ENCODE results near the gene AKAIN1. TPM values are rescaled to one million over a fixed set of nuclear protein-coding genes. Genes with fewer than 3 reads are reported as not detected.
A peak's percentile ranks its signal among the peaks of the same experiment; 100 is the strongest.

The AKAIN1 gene
- not detected in 2 replicates for total RNA-seq
- polyA plus RNA-seq, result not detected in 2 replicates

- peak within 1 kb of the TSS; percentile 14 for H3K4me3 ChIP-seq
- H3K4me1 ChIP-seq (ENCODE audit: low read depth), result no peaks in the 10 kb centered on the region
- DNase-seq (ENCODE audit: low read depth in 1 of 2, low spot score in 1 of 2), result peak; percentile 66 to 91
- TF ChIP-seq CTCF (IDR thresholded peaks at IDR 0.05; ENCODE audit: low read depth, low read length), result no peak
- no peaks in the 10 kb centered on the region for H3K9me3 ChIP-seq (ENCODE audit: low read depth)
- H3K27me3 ChIP-seq, result peaks cover 95% of the 10 kb centered on the region
- H3K27ac ChIP-seq, result no peak within 1 kb of the TSS
- no peaks in the 10 kb centered on the region for H3K36me3 ChIP-seq
Measured at GRCh38 chr18:5197032-5197434, at the start of gene AKAIN1. Gene AKAIN1 (minus strand): TSS chr18:5197257. CDS start chr18:5197053, 204 bp downstream.

- no peaks in the 10 kb centered on the region for H3K36me3 ChIP-seq
- H3K27ac ChIP-seq, result no peak overlapping the region
- H3K4me1 ChIP-seq (ENCODE audit: low read depth), result peaks cover 4% of the 10 kb centered on the region
- H3K9me3 ChIP-seq (ENCODE audit: low read depth), result no peaks in the 10 kb centered on the region
- DNase-seq (ENCODE audit: low read depth in 1 of 2, low spot score in 1 of 2), result no peak
- H3K4me3 ChIP-seq, result no peak overlapping the region
- no peak for TF ChIP-seq CTCF (IDR thresholded peaks at IDR 0.05; ENCODE audit: low read depth, low read length)
- H3K27me3 ChIP-seq, result no peaks in the 10 kb centered on the region
Measured at GRCh38 chr18:5244941-5245340, 47.9 kb upstream of the AKAIN1 start.

GRCh38 chr18:5239447-5239846 is 42.4 kb upstream of the AKAIN1 start:
- DNase-seq (ENCODE audit: low read depth in 1 of 2, low spot score in 1 of 2), result no peak
- Histone ChIP-seq H3K4me1 (ENCODE audit: low read depth) (peaks cover 20% of the 10 kb centered on the region), H3K9me3 (ENCODE audit: low read depth) (no peaks in the 10 kb centered on the region), H3K27me3 (no peaks in the 10 kb centered on the region), H3K4me3 (peak overlapping the region; percentile 42), H3K27ac (peak overlapping the region; percentile 97), H3K36me3 (no peaks in the 10 kb centered on the region)
- no peak for TF ChIP-seq CTCF (IDR thresholded peaks at IDR 0.05; ENCODE audit: low read depth, low read length)

- no peaks in the 10 kb centered on the region for H3K9me3 ChIP-seq (ENCODE audit: low read depth)
- peak overlapping the region; percentile 42 for H3K4me3 ChIP-seq
- peak; percentile 48 to 61 for DNase-seq (ENCODE audit: low read depth in 1 of 2, low spot score in 1 of 2)
- peaks cover 20% of the 10 kb centered on the region for H3K4me1 ChIP-seq (ENCODE audit: low read depth)
- no peak for TF ChIP-seq CTCF (IDR thresholded peaks at IDR 0.05; ENCODE audit: low read depth, low read length)
- no peaks in the 10 kb centered on the region for H3K36me3 ChIP-seq
- peak overlapping the region; percentile 97 for H3K27ac ChIP-seq
- H3K27me3 ChIP-seq, result no peaks in the 10 kb centered on the region
Measured at GRCh38 chr18:5238371-5238976, 41.4 kb upstream of the AKAIN1 start.

- H3K4me3 ChIP-seq, result peak overlapping the region; percentile 42
- DNase-seq (ENCODE audit: low read depth in 1 of 2, low spot score in 1 of 2), result peak; percentile 92 to 95
- H3K27me3 ChIP-seq, result no peaks in the 10 kb centered on the region
- H3K36me3 ChIP-seq, result no peaks in the 10 kb centered on the region
- H3K9me3 ChIP-seq (ENCODE audit: low read depth), result no peaks in the 10 kb centered on the region
- peak; percentile 32 for TF ChIP-seq CTCF (IDR thresholded peaks at IDR 0.05; ENCODE audit: low read depth, low read length)
- H3K27ac ChIP-seq, result peak overlapping the region; percentile 97
- H3K4me1 ChIP-seq (ENCODE audit: low read depth), result peaks cover 20% of the 10 kb centered on the region
Measured at GRCh38 chr18:5237723-5238370, 40.8 kb upstream of the AKAIN1 start.
